DND-41 (cell line): ENCODE data around the gene MAP4.

Source experiments
- ATAC-seq: fragments of 200-7000 bp; cut with Tn5 transposase; 3 replicates; pipeline ENCODE4 v1.9.1; 2021; ENCODE audit warnings: low read depth; ENCODE audit not compliant: insufficient read depth
- DNase-seq: peaks from one replicate; pipeline ENCODE4 v3.0.0-alpha.2; 2020
- H2AFZ ChIP-seq: 2 replicates; pipeline ENCODE4 v1.6.0; 2012; ENCODE audit warnings: low read depth, low read length
- H3K27ac ChIP-seq: 2 replicates; pipeline ENCODE4 v1.5.1; 2012; ENCODE audit warnings: low read length, inconsistent platforms
- H3K27me3 ChIP-seq: fragments of 200-600 bp; sonication (generic); 2 replicates; pipeline ENCODE4 v1.6.0; 2012; ENCODE audit warnings: low read length, mild to moderate bottlenecking, inconsistent platforms; ENCODE audit not compliant: insufficient read depth, poor library complexity
- H3K36me3 ChIP-seq: 2 replicates; pipeline ENCODE4 v1.5.1; 2012; ENCODE audit warnings: low read length, inconsistent platforms; ENCODE audit not compliant: insufficient read depth
- H3K4me1 ChIP-seq: 2 replicates; pipeline ENCODE4 v1.5.1; 2012; ENCODE audit warnings: mild to moderate bottlenecking, low read length; ENCODE audit not compliant: insufficient read depth
- H3K4me2 ChIP-seq: 2 replicates; pipeline ENCODE4 v1.6.0; 2012; ENCODE audit warnings: mild to moderate bottlenecking, moderate library complexity, low read length, inconsistent platforms; ENCODE audit not compliant: insufficient read depth
- H3K4me3 ChIP-seq, 2 experiments: fragments of 200-600 bp in 1 of 2; shearing (Covaris generic) in 1 of 2; 2 replicates each; pipeline ENCODE4 v1.5.1; 2012 to 2016; ENCODE audit warnings: inconsistent platforms in 2 of 2, low read length in 2 of 2, mild to moderate bottlenecking in 2 of 2, low read depth in 1 of 2, moderate library complexity in 1 of 2
- H3K79me2 ChIP-seq: 2 replicates; pipeline ENCODE4 v1.6.0; 2012; ENCODE audit warnings: low read length, inconsistent platforms; ENCODE audit not compliant: insufficient read depth
- H3K9ac ChIP-seq: 2 replicates; pipeline ENCODE4 v1.6.0; 2012; ENCODE audit warnings: low read depth, mild to moderate bottlenecking, inconsistent platforms, low read length, moderate library complexity
- H3K9me3 ChIP-seq: 2 replicates; pipeline ENCODE4 v1.5.1; 2012; ENCODE audit warnings: low read length, moderate library complexity, mild to moderate bottlenecking, inconsistent platforms; ENCODE audit not compliant: insufficient read depth, severe bottlenecking
- H4K20me1 ChIP-seq: 2 replicates; pipeline ENCODE4 v1.6.0; 2012; ENCODE audit warnings: low read length; ENCODE audit not compliant: insufficient read depth
- CTCF ChIP-seq: IDR thresholded peaks from 2 replicates; pipeline ENCODE4 v1.5.1; 2012; ENCODE audit warnings: borderline replicate concordance, low read length, moderate library complexity, mild to moderate bottlenecking; ENCODE audit not compliant: poor library complexity, severe bottlenecking; ENCODE audit errors: extremely low read depth
- EZH2 ChIP-seq: IDR thresholded peaks from 3 replicates; pipeline ENCODE4 v1.6.1; 2012; ENCODE audit warnings: borderline replicate concordance, low read depth, mild to moderate bottlenecking, moderate library complexity, low read length, inconsistent platforms; ENCODE audit not compliant: severe bottlenecking

Gene MAP4

GRCh38 chr3:48018841-48019240, 2.6 kb upstream of the MAP4 start:
- Histone ChIP-seq H3K79me2 (peaks cover 57% of the 10 kb centered on the region), H3K4me2 (no peak overlapping the region), H2AFZ (no peak overlapping the region), H3K27me3 (no peaks in the 10 kb centered on the region), H3K36me3 (no peaks in the 10 kb centered on the region), H3K9me3 (no peaks in the 10 kb centered on the region), H3K4me1 (peaks cover 34% of the 10 kb centered on the region), H4K20me1 (peaks cover 10% of the 10 kb centered on the region; the same call in 1 of the 2 replicates), H3K27ac (no peak overlapping the region), H3K9ac (no peak overlapping the region), H3K4me3 (no peak overlapping the region)
- ATAC-seq (no peak), DNase-seq (no peak)
- no peak for TF ChIP-seq EZH2
- no peak for TF ChIP-seq CTCF

- H4K20me1 ChIP-seq = peaks cover 12% of the 10 kb centered on the region; the same call in 1 of the 2 replicates
- ATAC-seq = peak; percentile 9; the same call in 1 of the 3 replicates
- peaks cover 36% of the 10 kb centered on the region for H3K4me1 ChIP-seq
Observed at GRCh38 chr3:48015431-48016180, 610 bp downstream of the MAP4 start.

DNA sequence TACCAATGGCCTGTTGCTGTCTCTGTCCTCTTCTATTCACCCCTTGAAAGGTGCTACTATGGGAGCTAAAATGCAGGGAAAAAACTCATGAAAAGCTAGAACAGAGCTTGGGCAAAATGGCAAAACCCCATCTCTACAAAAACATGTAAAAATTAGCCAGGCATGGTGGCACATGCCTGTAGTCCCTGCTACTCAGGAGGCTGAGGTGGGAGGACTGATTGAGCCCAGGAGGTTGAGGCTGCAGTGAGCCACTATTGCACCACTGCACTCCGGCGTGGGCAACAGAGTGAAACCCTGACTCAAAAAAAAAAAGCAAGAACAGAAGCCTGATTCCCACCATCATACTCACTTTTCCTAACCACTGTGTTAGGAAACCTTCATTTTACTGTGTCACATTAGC, 1.9 kb downstream of the MAP4 start:
- H3K79me2 ChIP-seq = peaks cover 55% of the 10 kb centered on the region
- H3K4me2 ChIP-seq = no peak overlapping the region
- peaks cover 36% of the 10 kb centered on the region for H3K4me1 ChIP-seq
- H3K27me3 ChIP-seq = no peaks in the 10 kb centered on the region
- H4K20me1 ChIP-seq = peaks cover 12% of the 10 kb centered on the region
- ATAC-seq = no peak
- TF ChIP-seq EZH2 = no peak
- no peak for TF ChIP-seq CTCF
- no peaks in the 10 kb centered on the region for H3K9me3 ChIP-seq
- H3K4me3 ChIP-seq = no peak overlapping the region
- no peak overlapping the region for H3K27ac ChIP-seq
- no peak overlapping the region for H3K9ac ChIP-seq
- H3K36me3 ChIP-seq = peaks cover 8% of the 10 kb centered on the region; the same call in 1 of the 2 replicates
- no peak overlapping the region for H2AFZ ChIP-seq
- DNase-seq = no peak

More at GRCh38 chr3:48015431-48016180, 610 bp downstream of the MAP4 start:
- TF ChIP-seq CTCF (no peak), EZH2 (no peak)
- Histone ChIP-seq H3K4me2 (no peak overlapping the region), H2AFZ (no peak overlapping the region), H3K9me3 (no peaks in the 10 kb centered on the region), H3K79me2 (peaks cover 54% of the 10 kb centered on the region), H3K27me3 (no peaks in the 10 kb centered on the region), H3K36me3 (no peaks in the 10 kb centered on the region), H3K27ac (peak overlapping the region; percentile 55; the same call in 1 of the 2 replicates), H3K4me3 (no peak overlapping the region), H3K9ac (no peak overlapping the region; the same call in 1 of the 2 replicates)
- no peak for DNase-seq
